Fibroblast of lung (primary cell): Measurements from ENCODE around the gene LIPT2. TPM values are rescaled to one million over a fixed set of nuclear protein-coding genes. Genes with fewer than 3 reads are reported as not detected.

Experiments
- DNase-seq, 2 donors: peaks; one replicate each; pipeline versions ENCODE4 v3.0.0 to v3.0.0-alpha.2; 2010; ENCODE audit warnings: low read depth in 2 of 2
- H2AFZ ChIP-seq: 2 replicates; pipeline ENCODE4 v1.5.1; 2012; ENCODE audit warnings: low read length, control low read depth, inconsistent platforms
- H3K27ac ChIP-seq: 2 replicates; pipeline ENCODE4 v1.5.1; 2011; ENCODE audit warnings: low read length, control low read depth; ENCODE audit not compliant: insufficient read depth
- H3K27me3 ChIP-seq: 2 replicates; pipeline ENCODE4 v1.5.1; 2011; ENCODE audit warnings: mild to moderate bottlenecking, low read length; ENCODE audit not compliant: control insufficient read depth, insufficient read depth
- H3K36me3 ChIP-seq: 2 replicates; pipeline ENCODE4 v1.5.1; 2011; ENCODE audit warnings: low read length; ENCODE audit not compliant: control insufficient read depth, insufficient read depth
- H3K4me1 ChIP-seq: 2 replicates; pipeline ENCODE4 v1.5.1; 2011; ENCODE audit warnings: low read length; ENCODE audit not compliant: control insufficient read depth, insufficient read depth; ENCODE audit errors: extremely low read depth
- H3K4me2 ChIP-seq: 2 replicates; pipeline ENCODE4 v1.5.1; 2011; ENCODE audit warnings: low read length, control low read depth; ENCODE audit not compliant: insufficient read depth; ENCODE audit errors: extremely low read depth
- H3K4me3 ChIP-seq, 4 experiments: fragments of 200-600 bp in 1 of 4; sonication (generic) in 1 of 4; replicated peaks in 1 of 4; 2 replicates each; pipeline ENCODE4 v1.5.1; 2011 to 2016; ENCODE audit warnings: low read length in 4 of 4, low read depth in 3 of 4, mild to moderate bottlenecking in 3 of 4, control low read depth in 2 of 4, inconsistent platforms in 1 of 4, mixed read lengths in 1 of 4; ENCODE audit not compliant: insufficient read depth in 1 of 4; ENCODE audit errors: control extremely low read depth in 1 of 4
- H3K79me2 ChIP-seq: 2 replicates; pipeline ENCODE4 v1.5.1; 2012; ENCODE audit warnings: mild to moderate bottlenecking, low read length, inconsistent platforms; ENCODE audit not compliant: control insufficient read depth, insufficient read depth
- H3K9ac ChIP-seq: 2 replicates; pipeline ENCODE4 v1.5.1; 2011; ENCODE audit warnings: mild to moderate bottlenecking, low read length, control low read depth; ENCODE audit not compliant: insufficient read depth
- H3K9me3 ChIP-seq: 2 replicates; pipeline ENCODE4 v1.5.1; 2012; ENCODE audit warnings: low read depth, low read length; ENCODE audit not compliant: control insufficient read depth, insufficient read depth
- H4K20me1 ChIP-seq: 2 replicates; pipeline ENCODE4 v1.5.1; 2011; ENCODE audit warnings: low read length; ENCODE audit not compliant: control insufficient read depth, insufficient read depth; ENCODE audit errors: extremely low read depth
- CTCF ChIP-seq, 2 donors: IDR thresholded peaks in 1 of 2; conservative IDR thresholded peaks in 1 of 2; 1 replicate in 1 of 2; 2 replicates in 1 of 2; pipeline ENCODE4 v1.5.1; 2011 to 2012; ENCODE audit warnings: low read length in 2 of 2, control low read depth in 1 of 2, inconsistent platforms in 1 of 2, low read depth in 1 of 2, mild to moderate bottlenecking in 1 of 2
- EZH2 ChIP-seq: IDR thresholded peaks from 2 replicates; pipeline ENCODE4 v1.5.1; 2012; ENCODE audit warnings: low read length, control low read depth, mild to moderate bottlenecking; ENCODE audit errors: missing control alignments
- polyA plus RNA-seq, 2 donors: library from polyadenylated mRNA; depleted of rRNA in 1 of 2; stranded (reverse) in 1 of 2; unstranded in 1 of 2; fragments of >200 nt; gene quantifications; 2 replicates each; pipeline ENCODE4 v1.2.1, GENCODE V29; 2011 to 2012; ENCODE audit warnings: missing spikeins in 1 of 2
- total RNA-seq: library from RNA; depleted of rRNA; stranded (reverse); fragments of >200 nt; gene quantifications from 2 replicates; pipeline ENCODE4 v1.2.1, GENCODE V29; 2014

The LIPT2 gene
- total and polyA plus RNA-seq, 2 donors (not counting 1 experiment from before 2014, with no cell fraction given): 1.8 to 2.8 TPM

GRCh38 chr11:74460481-74461154 is 32.9 kb downstream of the LIPT2 start:
- Histone ChIP-seq H3K27me3 (peaks cover 11% of the 10 kb centered on the region), H3K9ac (no peak overlapping the region), H3K4me2 (no peak overlapping the region), H2AFZ (no peak overlapping the region), H3K36me3 (no peaks in the 10 kb centered on the region), H4K20me1 (no peaks in the 10 kb centered on the region), H3K4me3 (no peak overlapping the region), H3K27ac (no peak overlapping the region), H3K79me2 (no peaks in the 10 kb centered on the region), H3K9me3 (no peaks in the 10 kb centered on the region), H3K4me1 (no peaks in the 10 kb centered on the region)
- no peak for TF ChIP-seq CTCF (conservative IDR thresholded peaks at IDR 0.05 in 1 of 2, IDR thresholded peaks at IDR 0.05 in 1 of 2; ENCODE audit: low read depth in 1 of 2, low read length in 2 of 2)
- TF ChIP-seq EZH2: no peak
- DNase-seq: peak; percentile 38 to 43

GRCh38 chr11:74460065-74460464 is 33.5 kb downstream of the LIPT2 start:
- no peak overlapping the region for H3K4me3 ChIP-seq
- H3K9ac ChIP-seq: no peak overlapping the region
- no peak overlapping the region for H3K27ac ChIP-seq
- no peaks in the 10 kb centered on the region for H3K9me3 ChIP-seq
- no peaks in the 10 kb centered on the region for H3K36me3 ChIP-seq
- no peak overlapping the region for H3K4me2 ChIP-seq
- H4K20me1 ChIP-seq: no peaks in the 10 kb centered on the region
- no peak for DNase-seq
- H3K4me1 ChIP-seq: no peaks in the 10 kb centered on the region
- H2AFZ ChIP-seq: no peak overlapping the region
- TF ChIP-seq EZH2: no peak
- H3K79me2 ChIP-seq: no peaks in the 10 kb centered on the region
- H3K27me3 ChIP-seq: peaks cover 8% of the 10 kb centered on the region

- no peaks in the 10 kb centered on the region for H4K20me1 ChIP-seq
- no peaks in the 10 kb centered on the region for H3K4me1 ChIP-seq
- H2AFZ ChIP-seq: no peak overlapping the region
- peaks cover 6% of the 10 kb centered on the region for H3K27me3 ChIP-seq
- H3K27ac ChIP-seq: no peak overlapping the region
- DNase-seq: no peak
- TF ChIP-seq EZH2 (no peak), CTCF (conservative IDR thresholded peaks at IDR 0.05 in 1 of 2, IDR thresholded peaks at IDR 0.05 in 1 of 2; ENCODE audit: low read depth in 1 of 2, low read length in 2 of 2) (no peak)
- H3K9ac ChIP-seq: no peak overlapping the region
- no peaks in the 10 kb centered on the region for H3K79me2 ChIP-seq
- H3K4me2 ChIP-seq: no peak overlapping the region
- H3K36me3 ChIP-seq: no peaks in the 10 kb centered on the region
- no peak overlapping the region for H3K4me3 ChIP-seq
- no peaks in the 10 kb centered on the region for H3K9me3 ChIP-seq
Observed at GRCh38 chr11:74459584-74459983, 33.9 kb downstream of the LIPT2 start.
